HG02840 (cell line): ENCODE measurements around the gene TADA1.
A peak's percentile ranks its signal among the peaks of the same experiment; 100 is the strongest.
"Not testable (repeated sequence)": the region's sequence is repeated elsewhere in the genome, so short reads cannot be mapped to it uniquely, and the experiment has no call there.

Source experiments
- ATAC-seq: cut with Tn5 transposase; IDR thresholded peaks from one replicate; pipeline ENCODE4 v1.9.1; 2021; ENCODE audit warnings: mild to moderate bottlenecking, moderate library complexity, moderate number of reproducible peaks; ENCODE audit not compliant: unreplicated experiment, low FRiP score

Gene TADA1

DNA sequence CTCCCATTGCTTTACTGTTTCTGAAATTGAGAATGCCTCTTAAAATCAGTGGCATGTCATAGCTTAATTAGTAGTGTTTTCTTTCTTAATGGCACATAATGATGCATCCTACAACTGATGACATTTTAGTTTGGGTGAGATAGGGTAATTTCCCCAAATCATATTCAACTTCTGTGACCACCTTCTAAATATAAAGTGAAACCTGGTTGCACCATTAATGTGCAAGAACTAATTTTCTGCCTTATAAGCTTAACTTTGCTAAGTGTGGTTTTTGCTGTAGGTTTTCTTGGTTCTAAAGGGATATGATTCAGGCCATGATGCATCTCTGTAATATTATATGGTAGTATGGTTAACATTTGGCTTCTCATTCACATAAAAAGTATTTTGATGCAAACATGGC lies 27.9 kb downstream of the TADA1 start:
- ATAC-seq = no peak

DNA sequence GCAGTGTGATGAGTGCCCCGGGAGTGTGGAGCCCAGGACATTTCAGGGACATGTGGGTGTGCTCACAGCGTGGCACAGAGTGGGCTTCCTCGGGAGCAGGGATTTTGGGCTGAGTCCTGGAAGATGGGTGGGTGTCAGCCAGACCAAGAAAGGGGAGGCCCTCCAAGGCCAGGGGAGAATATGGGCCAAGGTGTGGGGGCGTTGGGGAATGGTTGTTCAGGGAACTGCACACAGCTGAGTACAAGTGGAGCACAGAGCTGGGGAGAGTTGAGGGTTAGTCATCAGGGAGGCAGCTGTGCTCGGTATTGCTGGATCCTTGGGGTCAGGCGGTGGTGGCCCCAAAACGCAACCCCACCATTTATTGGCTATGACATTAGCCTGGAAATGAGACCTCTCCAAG lies 31.3 kb downstream of the TADA1 start:
- no peak for ATAC-seq

GRCh38 chr1:166843769-166844596 lies 32.1 kb downstream of the TADA1 start:
- no peak for ATAC-seq

- ATAC-seq = no peak
Observed at GRCh38 chr1:166843322-166843721, 32.7 kb downstream of the TADA1 start.

DNA sequence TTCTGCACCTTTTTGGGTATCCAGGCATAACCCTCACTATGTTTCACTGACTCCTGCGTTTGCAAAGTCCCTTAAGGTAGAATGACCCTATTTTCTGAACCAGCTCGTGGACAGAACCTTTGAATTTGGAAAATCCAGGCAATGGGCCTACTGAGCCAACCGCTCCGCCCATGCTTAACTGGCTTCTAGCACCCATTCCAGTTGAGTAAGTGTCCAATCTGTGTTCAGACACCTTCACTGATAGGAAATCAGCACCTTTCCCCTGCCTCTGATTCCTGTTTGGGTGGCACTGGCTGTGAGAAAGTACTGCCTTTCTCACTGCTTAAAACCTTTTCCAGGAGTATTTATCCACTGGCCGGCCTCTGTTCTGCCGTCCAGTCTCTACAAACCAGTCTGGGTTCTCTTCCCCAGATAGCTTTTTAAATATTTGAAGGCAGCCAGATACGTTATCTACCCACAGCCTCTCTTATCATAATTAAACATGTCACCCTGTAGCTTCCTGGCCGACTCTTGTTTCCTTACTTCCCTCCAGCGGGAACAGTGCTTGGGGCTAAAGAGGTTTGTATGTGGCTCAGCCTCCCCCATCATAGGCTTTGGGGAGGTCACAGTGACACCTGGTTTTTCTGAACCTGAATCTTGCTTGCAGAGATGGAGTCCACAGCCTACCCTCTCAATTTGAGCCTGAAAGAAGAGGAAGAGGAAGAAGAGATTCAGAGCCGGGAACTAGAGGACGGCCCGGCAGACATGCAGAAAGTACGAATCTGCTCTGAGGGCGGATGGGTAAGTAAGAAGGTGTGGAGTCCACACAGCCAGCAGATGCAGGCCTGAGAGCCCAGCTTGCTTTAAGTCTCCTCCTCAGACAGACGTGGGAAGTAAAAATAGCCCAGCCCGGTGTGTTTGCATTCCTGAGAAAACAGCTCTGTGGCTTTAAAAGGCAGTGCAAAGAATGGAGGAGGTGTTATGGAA lies 35.5 kb downstream of the TADA1 start:
- ATAC-seq = no peak

DNA sequence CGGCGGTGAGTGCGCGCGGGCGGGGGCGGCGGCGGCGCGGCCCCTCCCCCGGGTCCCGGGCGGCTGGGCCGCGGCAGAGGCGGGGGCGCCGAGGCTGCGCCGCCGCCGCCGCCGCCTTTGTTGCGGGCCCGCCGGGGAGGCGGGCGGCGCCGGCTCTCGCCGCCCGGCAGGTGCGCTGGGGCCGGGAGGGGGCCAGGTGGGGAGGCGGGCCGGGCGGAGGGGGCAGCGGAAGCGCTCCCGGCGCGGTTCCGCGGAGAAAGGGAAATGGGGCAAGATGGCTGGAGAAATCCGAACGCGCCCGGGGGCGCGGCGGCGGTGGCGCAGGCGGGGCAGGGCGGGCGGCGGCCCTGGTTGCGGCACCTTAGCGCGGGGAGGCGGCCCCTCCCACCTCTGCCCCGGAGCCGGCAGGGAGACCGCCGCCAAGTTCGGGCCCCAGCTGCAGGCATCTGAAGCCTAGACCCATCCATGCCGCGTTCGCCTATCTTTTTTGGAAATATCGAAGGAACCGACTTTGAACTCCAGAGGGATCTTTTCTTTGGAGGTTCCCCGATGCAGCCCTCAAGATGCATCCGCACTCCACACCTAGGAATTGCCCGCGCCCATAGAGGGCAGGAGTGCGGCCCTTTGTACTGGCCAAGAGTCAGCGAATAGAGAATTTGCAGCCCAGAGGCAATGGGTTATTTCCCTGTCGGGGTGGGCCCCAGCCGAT lies 36.3 kb downstream of the TADA1 start:
- peak; percentile 31 for ATAC-seq

DNA sequence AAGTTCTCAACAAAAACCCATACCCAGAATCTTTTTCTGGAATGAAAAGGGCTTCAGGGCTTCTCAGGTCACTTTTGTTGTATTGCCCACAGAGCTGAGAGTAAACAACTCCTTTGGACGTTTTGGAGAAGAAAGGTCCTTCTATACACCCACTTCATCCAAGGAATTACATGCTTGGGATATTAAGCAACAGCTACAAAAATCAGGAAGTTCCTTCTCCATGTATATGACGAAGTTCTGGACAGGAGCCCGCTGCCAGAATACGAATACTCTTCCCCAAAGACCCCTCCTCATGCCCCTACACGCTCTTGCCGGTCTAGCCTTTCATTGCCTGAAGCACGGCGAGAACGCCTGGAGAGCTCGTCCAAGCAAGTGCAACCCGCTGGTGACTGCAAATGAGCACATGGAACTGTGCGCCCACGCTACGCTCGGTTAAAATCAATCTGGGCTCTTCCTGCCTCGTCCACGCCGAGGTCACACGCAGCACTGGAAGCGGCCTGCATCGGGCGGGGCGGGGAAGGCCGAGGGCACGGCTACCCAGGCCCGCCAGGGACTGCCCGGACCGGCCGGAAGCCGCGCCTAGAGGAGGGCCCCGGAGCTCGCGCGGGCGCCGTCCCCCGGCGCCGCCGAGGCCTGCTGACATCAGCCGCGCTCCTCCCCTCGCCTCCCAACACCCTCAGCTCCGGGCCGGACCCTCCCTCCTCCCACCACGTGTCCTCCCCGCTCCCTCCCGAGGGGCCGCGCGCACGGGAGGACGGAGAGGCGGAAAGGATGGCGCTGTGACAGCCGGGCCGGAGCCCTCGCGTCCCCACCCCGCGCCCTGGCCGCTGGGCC lies 37.1 kb downstream of the TADA1 start, which contains the start of gene POGK:
Gene POGK (plus strand): TSS at position 710 of the 834 bp plus-strand sequence. CDS start 1,482 bp downstream, outside the sequence.
- peak; percentile 97 for ATAC-seq

DNA sequence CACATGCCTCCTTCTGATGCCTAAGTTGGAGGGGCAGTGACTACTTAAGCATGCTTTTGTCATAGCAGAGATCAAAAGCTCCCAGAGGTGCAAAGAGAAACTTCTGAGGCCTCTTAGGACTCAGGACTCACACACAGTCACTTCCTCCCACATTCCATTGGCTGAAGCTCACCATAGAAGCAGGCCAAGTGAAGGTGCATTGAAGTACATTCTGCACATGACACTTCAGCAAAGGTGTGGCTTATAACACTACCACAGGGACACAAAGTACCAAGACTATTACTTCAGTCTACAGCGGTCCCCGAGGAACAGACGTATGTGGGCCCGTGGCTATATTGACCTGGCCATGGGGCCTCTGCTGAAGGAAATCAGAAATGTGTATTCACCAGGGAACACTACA lies 39.3 kb downstream of the TADA1 start:
- no peak for ATAC-seq

- not testable (repeated sequence) for ATAC-seq
Observed at GRCh38 chr1:166829762-166830161, 46.3 kb downstream of the TADA1 start.

- no peak for ATAC-seq
Observed at GRCh38 chr1:166827426-166827825, 48.6 kb downstream of the TADA1 start.

- ATAC-seq = no peak
Observed at GRCh38 chr1:166822385-166822784, 53.7 kb downstream of the TADA1 start.

DNA sequence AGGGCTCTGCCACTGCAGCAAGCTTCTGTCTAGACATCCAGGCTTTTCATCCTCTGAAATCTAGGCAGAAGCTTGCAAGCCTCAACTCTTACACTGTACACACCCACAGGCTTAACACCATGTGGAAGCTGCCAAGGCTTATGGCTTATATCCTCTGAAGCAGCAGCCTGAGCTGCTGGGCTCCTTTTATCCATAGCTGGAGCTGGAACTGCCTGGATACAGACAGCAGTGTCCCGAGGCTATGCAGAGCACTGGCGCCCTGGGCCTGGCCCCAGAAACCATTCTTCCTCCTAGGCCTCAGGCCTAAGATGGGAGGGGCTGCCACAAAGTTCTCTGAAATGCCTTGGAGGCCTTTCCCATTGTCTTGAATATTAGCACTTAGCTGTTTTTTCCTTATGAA lies 56.1 kb downstream of the TADA1 start:
- ATAC-seq = no peak

- ATAC-seq = no peak
Observed at GRCh38 chr1:166814611-166815010, 61.5 kb downstream of the TADA1 start.

GRCh38 chr1:166813508-166814223 lies 62.4 kb downstream of the TADA1 start:
- ATAC-seq = no peak

- no peak for ATAC-seq
Observed at GRCh38 chr1:166811691-166812090, 64.4 kb downstream of the TADA1 start.

DNA sequence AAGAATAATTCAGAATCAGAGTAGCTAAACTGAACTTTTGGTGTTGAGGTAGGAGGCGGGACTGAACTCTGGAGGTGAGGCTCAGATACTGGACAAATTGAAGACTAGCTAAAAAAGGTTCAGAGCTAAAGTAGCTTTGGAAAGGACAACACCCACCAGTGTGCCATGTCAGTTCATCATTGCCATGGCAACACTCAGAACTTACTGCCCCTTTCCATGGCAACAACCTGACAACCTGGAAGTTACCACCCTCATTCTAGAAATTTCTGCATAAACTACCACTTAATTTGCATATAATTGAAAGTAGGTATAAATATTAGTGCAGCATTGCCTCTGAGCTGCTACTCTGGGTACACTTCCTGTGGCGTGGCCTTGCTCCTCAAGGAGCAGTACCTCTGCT lies 67.1 kb downstream of the TADA1 start:
- ATAC-seq = no peak
